GM21423 (cell line): ENCODE measurements around the gene OR5AK2.
"Not testable (repeated sequence)": the region's sequence is repeated elsewhere in the genome, so short reads cannot be mapped to it uniquely, and the experiment has no call there.

Source experiments
- ATAC-seq: cut with Tn5 transposase; IDR thresholded peaks from one replicate; pipeline ENCODE4 v1.9.1; 2021; ENCODE audit warnings: mild to moderate bottlenecking, moderate library complexity; ENCODE audit not compliant: unreplicated experiment

The OR5AK2 gene, protein sequence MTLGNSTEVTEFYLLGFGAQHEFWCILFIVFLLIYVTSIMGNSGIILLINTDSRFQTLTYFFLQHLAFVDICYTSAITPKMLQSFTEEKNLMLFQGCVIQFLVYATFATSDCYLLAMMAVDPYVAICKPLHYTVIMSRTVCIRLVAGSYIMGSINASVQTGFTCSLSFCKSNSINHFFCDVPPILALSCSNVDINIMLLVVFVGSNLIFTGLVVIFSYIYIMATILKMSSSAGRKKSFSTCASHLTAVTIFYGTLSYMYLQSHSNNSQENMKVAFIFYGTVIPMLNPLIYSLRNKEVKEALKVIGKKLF

DNA sequence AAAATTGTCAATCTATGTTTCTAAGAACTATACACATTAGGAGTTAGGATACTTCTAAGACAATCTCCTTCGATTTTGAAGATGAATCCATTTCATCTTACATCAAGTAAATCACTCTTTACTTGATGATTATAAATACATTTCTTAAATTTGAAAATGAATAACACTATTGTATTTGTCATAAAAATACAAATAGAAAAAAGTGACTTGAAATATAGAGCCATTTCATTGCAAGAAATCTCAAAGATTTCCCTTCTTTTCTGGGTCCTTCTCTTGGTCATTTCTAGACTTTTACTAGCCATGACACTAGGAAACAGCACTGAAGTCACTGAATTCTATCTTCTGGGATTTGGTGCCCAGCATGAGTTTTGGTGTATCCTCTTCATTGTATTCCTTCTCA is at the start of gene OR5AK2:
TSS of gene OR5AK2 (plus strand) at position 301 of the 400 bp plus-strand sequence. CDS start at position 301, 0 bp downstream.
- no peak for ATAC-seq

GRCh38 chr11:56945526-56945925 is 43.2 kb upstream of the OR5AK2 start:
- ATAC-seq, result not testable (repeated sequence)

GRCh38 chr11:56948991-56949515 is 39.7 kb upstream of the OR5AK2 start:
- ATAC-seq, result no peak

DNA sequence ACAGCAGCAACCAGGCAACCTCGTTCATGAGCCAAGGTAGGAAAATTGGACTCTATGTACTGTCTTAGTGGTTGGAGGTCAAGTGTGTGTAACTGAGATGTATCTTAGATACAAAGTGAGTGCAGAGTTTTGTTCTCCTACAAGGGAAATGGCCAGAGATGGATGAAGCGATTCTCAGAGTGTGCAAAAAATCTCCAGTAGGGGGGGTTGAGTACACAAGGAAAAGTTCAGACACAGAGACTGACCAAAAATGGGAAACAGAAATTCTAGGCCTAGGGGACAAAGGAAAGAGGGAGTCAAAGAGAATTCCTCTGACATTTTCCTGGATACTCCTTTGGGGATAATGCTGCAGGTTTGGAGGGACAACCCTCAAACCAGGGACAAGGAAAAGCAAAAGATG is 38.2 kb upstream of the OR5AK2 start:
- no peak for ATAC-seq

- not testable (repeated sequence) for ATAC-seq
Observed at GRCh38 chr11:56953907-56954306, 34.8 kb upstream of the OR5AK2 start.

DNA sequence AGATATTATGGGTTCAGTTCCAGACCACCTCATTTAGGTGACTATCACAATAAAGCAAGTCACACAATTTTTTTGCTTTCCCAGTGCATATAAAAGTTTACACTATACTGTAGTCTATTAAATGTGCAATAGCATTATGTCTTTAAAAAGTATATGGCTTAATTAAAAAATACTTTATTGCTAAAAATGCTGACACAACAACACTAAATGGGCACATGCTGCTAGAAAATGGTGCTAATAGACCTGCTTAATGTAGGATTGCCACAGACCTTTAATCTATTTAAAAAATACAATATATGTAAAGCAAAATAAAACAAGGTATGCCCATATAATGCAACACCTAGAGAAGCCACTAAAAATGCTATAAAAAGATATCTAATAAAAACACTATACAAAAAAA is 27.1 kb upstream of the OR5AK2 start:
- no peak for ATAC-seq

- no peak for ATAC-seq
Observed at GRCh38 chr11:56967726-56968125, 21.0 kb upstream of the OR5AK2 start.

- no peak for ATAC-seq
Observed at GRCh38 chr11:56968524-56968923, 20.2 kb upstream of the OR5AK2 start.

DNA sequence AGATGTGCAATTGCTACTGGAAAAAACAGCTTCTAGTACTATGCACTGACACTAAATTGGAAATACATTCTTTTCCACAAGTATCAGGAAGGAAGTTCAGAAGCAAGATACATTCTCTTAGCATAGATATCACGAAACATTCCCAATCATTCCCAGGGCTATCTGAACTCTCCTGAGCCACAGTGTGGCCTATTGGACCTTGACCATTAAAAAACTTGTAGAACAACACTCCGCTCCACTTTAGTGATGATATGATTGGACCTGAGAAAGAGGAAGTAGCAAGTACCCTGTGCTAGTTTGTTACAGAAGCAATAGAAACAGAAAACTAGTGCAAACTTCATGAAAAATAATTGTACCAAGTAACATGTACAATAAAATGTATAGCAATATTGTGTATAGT is 11.4 kb upstream of the OR5AK2 start:
- no peak for ATAC-seq

GRCh38 chr11:56990702-56991101 is 2.0 kb downstream of the OR5AK2 start:
- ATAC-seq, result no peak

- ATAC-seq, result no peak
Observed at GRCh38 chr11:56994532-56994931, 5.8 kb downstream of the OR5AK2 start.

GRCh38 chr11:57001674-57002401 is 13.1 kb downstream of the OR5AK2 start:
- no peak for ATAC-seq

- no peak for ATAC-seq
Observed at GRCh38 chr11:57008373-57008772, 19.7 kb downstream of the OR5AK2 start.

GRCh38 chr11:57015679-57016078 is 27.0 kb downstream of the OR5AK2 start:
- ATAC-seq, result no peak

- no peak for ATAC-seq
Observed at GRCh38 chr11:57031556-57031955, 42.8 kb downstream of the OR5AK2 start.
